ENCODE measurements around the gene KCNAB3.

DNA sequence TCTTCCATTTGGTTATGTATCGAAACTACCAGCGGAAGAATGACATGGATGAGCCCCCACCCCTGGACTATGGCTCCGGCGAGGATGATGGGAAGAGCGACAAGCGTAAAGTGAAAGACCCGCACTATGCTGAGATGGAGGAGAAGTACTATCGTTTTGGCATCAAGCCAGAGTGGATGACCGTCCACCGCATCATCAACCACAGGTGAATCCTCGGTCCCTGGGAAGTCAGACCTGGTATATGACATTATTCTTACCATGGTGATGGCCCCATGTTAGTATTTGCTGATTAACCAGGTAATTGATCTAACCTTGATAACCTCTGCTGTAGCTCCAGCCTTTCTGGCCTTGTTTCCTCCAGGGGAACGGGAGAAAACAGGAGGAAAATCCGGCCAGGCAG lies 32.6 kb downstream of the KCNAB3 start:
- TF ChIP-seq SMARCA5 (IDR thresholded peaks at IDR 0.05), result no peak
- no peak for TF ChIP-seq ZBED1 (IDR thresholded peaks at IDR 0.05)
- no peak for TF ChIP-seq EP300 (IDR thresholded peaks at IDR 0.05; ENCODE audit: low read length)
- no peak for TF ChIP-seq ERF (CRISPR knock-in tag; IDR thresholded peaks at IDR 0.05)
- no peak for TF ChIP-seq SREBF2 (CRISPR knock-in tag; IDR thresholded peaks at IDR 0.05)

Data from K562 (cell line).